ELR (cell line): ENCODE results near the gene UTP18.
"Not testable (repeated sequence)": the region's sequence is repeated elsewhere in the genome, so short reads cannot be mapped to it uniquely, and the experiment has no call there.

Experiments used
- DNase-seq: peaks from one replicate; pipeline ENCODE4 v3.0.0-alpha.2; 2015; ENCODE audit warnings: low read depth

The UTP18 gene

DNA sequence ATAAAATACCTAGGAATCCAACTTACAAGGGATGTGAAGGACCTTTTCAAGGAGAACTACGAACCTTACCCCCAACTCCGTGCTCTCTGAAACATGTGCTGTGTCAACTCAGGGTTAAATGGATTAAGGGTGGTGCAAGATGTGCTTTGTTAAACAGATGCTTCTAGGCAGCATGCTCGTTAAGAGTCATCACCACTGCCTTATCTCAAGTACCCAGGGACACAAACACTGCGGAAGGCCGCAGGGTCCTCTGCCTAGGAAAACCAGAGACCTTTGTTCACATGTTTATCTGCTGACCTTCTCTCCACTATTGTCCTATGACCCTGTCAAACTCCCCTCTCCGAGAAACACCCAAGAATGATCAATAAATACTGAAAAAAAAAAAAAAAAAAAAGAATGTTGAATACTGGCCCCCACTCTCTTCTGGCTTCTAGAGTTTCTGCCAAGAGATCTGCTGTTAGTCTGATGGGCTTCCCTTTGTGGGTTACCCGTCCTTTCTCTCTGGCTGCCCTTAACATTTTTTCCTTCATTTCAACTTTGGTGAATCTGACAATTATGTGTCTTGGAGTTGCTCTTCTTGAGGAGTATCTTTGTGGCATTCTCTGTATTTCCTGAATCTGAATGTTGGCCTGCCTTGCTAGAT, 70.6 kb downstream of the UTP18 start:
- DNase-seq = not testable (repeated sequence)

DNA sequence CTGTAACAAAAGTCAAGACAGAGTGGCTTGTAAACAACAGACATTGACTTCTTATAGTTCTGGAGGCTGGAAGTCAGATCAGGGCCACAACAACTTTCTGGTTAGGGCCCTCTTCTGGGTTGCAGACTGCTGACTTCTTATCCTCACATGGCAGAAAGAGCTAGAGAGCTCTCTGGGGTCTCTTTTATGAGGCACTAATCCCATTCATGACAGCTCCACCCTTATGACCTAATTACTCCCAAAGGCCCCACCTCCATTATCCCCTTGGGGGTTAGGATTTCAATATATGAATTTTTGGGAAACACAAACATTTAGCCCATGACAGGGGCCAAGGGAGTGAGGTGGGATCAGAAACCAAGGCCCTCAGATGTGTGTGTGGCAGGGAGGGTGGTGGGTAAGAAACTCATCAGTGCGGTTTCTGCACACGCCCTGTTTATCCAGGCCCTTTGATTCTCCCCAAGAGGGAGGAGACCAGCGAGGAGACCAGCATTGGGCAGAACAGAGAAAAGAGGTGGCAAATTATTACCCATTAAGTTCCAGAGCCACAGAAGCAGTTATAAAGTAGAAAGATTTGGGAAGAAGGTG, 74.8 kb downstream of the UTP18 start:
- DNase-seq = no peak

DNA sequence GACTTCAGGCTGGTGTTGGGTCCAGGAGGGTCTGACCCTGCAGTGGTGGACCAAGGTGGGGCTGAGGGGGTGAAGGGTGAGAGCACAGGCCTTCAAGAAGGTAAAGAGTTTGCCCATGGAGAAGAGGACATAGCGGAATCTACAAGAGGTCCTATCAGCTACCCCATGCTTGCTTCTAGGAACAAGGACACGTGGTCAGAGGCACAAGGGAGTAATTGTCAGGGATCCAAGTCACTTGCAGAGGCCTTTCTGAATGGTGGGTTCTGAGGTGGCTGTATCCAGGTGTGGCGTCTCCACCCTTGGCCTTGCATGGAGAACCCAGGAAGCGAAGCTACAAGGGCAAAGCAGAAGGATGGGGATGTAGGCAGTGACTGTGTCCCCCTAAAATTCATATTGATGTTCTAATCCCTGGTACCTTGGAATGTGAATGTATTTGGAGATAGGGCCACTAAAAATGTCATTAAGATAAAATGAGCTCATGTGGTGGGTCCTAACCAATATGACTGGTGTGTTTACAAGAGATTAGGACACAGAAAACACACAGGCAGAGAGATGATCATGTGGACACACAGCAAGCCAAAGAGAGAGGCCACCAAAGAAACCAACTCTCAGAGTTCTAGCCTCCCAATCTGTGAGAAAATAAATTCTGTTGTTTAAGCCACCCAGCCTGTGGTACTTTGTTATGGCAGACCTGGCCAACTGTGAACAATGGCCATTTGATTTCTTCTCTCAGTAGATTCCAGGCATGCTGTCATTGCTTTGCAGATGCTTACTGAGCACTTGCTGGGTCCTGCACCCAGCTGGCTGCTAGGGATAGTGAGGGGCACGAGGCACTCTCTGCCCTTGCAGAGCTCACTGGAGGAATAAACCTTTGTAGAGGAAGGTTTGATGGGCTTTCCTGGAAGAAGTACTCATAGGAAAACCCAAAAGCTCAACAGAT, 75.8 kb downstream of the UTP18 start:
- DNase-seq = no peak

DNA sequence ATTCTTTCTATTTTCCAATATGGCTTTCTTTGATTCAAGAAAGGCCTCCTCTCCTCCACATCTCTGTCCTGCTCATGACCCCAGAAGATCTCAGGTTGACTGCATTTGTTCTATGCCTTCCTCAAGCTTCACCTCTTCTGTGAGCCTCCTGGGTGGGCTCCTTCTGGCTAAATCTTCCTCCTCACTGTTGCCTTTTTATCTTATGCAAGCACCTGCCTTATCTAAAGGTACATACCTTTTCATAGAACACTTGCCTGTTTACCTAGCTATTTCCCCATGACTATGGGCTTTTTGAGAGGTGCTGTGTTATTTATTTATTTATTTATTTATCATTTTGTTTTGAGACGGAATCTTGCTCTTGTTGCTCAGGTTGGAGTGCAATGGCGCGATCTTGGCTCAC, 81.1 kb downstream of the UTP18 start:
- DNase-seq = no peak

DNA sequence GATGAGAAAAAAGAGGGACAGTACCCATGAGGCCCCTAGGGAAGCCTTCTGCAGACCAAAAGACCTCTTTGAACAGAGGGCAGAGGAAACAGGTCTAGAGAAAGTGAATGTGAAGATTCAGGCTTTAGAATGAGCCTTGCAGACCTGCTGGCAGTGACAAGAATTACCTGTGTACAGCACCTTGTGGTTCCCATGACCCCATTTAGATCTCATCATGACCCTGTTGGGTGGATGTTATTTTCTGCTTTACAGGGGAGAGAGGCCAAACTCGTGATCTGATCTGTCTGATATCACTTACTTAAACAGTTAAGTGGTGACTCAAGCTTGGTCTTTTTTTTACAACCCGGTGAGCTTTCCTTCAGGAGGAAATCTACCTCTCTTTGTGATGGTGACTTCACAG, 81.9 kb downstream of the UTP18 start:
- no peak for DNase-seq

DNA sequence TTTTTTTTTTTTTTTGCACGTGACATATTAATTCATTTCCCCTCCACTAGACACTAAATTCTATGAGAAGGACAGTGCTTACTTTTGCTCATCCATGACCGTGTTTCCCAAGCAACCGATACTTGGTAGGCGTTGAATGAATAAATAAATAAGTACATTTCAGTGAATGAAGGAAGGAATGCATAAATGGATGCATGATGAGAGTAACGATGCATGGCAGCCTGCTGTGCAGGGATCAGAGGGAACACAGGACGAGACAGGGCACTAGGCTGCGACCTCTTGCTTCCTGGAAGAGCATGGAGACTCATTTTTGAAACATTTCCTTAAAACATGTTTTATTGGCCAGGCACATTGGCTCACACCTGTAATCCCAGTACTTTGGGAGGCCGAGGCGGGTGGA, 84.2 kb downstream of the UTP18 start:
- DNase-seq = no peak

DNA sequence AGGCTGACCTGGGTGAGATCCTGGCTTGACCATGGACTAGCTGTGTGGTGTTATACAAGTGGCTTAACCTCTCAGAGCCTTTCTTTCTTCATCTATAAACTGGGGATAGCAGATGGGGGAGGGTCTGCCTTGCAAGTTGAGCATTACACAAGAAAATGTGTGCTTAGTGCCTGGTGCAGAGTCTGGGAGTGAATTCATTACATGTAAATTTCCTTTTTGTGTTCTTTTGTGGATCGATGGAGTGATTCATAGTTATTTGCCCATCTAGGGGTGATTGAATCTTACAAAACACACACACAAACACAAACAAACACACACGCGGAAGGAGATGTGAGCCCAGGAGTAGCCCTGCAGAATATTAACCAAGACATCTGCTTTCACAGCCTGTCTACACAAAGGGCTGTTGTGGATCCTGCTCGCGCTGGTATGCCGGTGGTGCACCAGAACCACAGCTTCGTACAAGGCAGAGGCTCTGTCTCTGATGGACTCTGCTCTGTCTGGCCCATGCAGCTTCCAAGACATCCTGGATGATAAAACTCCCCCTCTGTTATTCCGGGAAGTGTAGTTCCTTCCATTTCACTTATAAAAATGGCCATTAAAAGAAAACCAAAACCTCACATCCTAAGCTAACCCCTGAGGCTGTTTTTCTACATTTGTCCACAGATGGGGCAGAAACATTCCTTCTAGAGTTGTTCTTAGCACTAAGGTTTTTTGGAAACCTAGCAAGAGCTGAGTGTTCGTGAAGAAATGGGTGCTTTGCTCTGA, 86.1 kb downstream of the UTP18 start:
- no peak for DNase-seq
